Limb (tissue), 2 donors: ENCODE measurements around the gene ZNF532.
"Not testable (repeated sequence)": the region's sequence is repeated elsewhere in the genome, so short reads cannot be mapped to it uniquely, and the experiment has no call there.

Experiments used
- DNase-seq, 2 donors: peaks; one replicate each; pipeline ENCODE4 v3.0.0-alpha.2; 2016; ENCODE audit errors: extremely low spot score in 2 of 2

The ZNF532 gene

GRCh38 chr18:58901143-58901542, 36.5 kb downstream of the ZNF532 start:
- DNase-seq = no peak

GRCh38 chr18:58901783-58902182, 37.1 kb downstream of the ZNF532 start:
- no peak for DNase-seq

GRCh38 chr18:58902961-58903360, 38.3 kb downstream of the ZNF532 start:
- DNase-seq = no peak

GRCh38 chr18:58903533-58903932, 38.9 kb downstream of the ZNF532 start:
- DNase-seq = no peak

GRCh38 chr18:58905777-58906428, 41.2 kb downstream of the ZNF532 start:
- DNase-seq = no peak

- DNase-seq = no peak
Observed at GRCh38 chr18:58908006-58908405, 43.3 kb downstream of the ZNF532 start.

GRCh38 chr18:58909521-58909920, 44.8 kb downstream of the ZNF532 start:
- no peak for DNase-seq

GRCh38 chr18:58911241-58911640, 46.6 kb downstream of the ZNF532 start:
- no peak for DNase-seq

- no peak for DNase-seq
Observed at GRCh38 chr18:58911766-58912165, 47.1 kb downstream of the ZNF532 start.

GRCh38 chr18:58915006-58915799, 50.5 kb downstream of the ZNF532 start:
- no peak for DNase-seq

- no peak for DNase-seq
Observed at GRCh38 chr18:58915995-58916394, 51.3 kb downstream of the ZNF532 start.

GRCh38 chr18:58919934-58920333, 55.3 kb downstream of the ZNF532 start:
- not testable (repeated sequence) for DNase-seq

GRCh38 chr18:58922995-58923394, 58.3 kb downstream of the ZNF532 start:
- DNase-seq = no peak

- no peak for DNase-seq
Observed at GRCh38 chr18:58924473-58924872, 59.8 kb downstream of the ZNF532 start.

- DNase-seq = no peak
Observed at GRCh38 chr18:58927659-58928058, 63.0 kb downstream of the ZNF532 start.

- DNase-seq = no peak
Observed at GRCh38 chr18:58928386-58928785, 63.7 kb downstream of the ZNF532 start.

GRCh38 chr18:58929206-58929605, 64.5 kb downstream of the ZNF532 start:
- no peak for DNase-seq

- DNase-seq = no peak
Observed at GRCh38 chr18:58934356-58934755, 69.7 kb downstream of the ZNF532 start.

- DNase-seq = no peak
Observed at GRCh38 chr18:58934933-58935577, 70.4 kb downstream of the ZNF532 start.

GRCh38 chr18:58937071-58937886, 72.6 kb downstream of the ZNF532 start:
- no peak for DNase-seq

- no peak for DNase-seq
Observed at GRCh38 chr18:58937887-58938267, 73.2 kb downstream of the ZNF532 start.
